Fibroblast of skin of abdomen (primary cell): ENCODE results near the gene WSB2.
A peak's percentile ranks its signal among the peaks of the same experiment; 100 is the strongest.
"Not testable (repeated sequence)": the region's sequence is repeated elsewhere in the genome, so short reads cannot be mapped to it uniquely, and the experiment has no call there.

Experiments
- DNase-seq: peaks from one replicate; pipeline ENCODE4 v3.0.0-alpha.2; 2013

The WSB2 gene

DNA sequence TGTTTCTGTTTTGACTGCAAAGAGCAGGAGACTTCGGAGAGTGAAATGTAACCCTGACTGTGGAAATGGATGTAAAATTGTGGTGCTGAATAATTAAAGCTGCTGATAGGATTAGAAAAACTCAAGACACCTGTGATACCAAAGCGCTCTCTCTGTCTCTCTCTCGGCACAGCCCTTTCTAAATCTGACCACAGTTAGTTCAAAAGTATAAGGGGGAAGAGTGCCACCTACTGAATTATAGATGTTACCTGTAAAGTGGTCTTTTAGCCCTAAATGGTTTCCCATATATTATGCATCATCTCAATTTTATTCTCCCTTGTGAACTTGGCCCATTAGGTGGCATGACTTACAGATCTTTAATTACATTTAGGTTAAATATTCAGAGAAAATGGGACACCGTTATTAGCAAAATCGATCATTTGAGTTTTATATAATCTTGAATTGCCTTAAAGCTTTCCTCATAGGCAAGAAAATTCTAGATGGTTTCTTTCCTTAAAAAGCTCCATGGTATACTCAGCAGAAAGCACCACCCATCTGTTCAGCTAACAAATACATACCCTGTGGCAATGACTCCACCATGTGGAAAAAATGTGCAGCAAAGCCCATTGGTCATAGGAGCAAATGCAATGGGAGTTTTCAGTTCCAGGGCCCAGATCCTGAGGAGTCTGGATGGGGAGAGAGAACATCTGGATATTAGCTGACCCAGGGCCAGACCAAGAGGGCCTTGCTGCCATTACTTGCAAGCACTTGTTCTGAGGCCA, 26.4 kb downstream of the WSB2 start:
- DNase-seq = peak; percentile 64

DNA sequence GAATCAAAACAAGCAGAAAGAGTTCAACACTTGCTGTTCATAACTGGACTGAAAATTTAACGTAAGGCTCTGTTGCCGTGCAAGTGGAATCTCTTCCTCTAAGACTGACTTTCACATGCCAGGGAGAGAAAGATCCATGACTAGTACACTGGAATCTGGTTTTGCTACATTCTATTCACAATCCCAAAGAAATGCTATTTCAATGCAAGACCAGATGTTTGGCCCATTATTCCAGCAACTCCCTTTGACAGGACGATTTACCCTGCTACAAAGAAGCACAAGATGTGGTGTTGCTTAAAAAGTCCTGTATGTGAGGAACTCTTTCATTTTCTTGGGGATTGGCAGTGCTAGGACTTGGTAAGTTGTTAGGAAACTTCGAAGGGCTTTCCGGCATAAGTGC, 27.1 kb downstream of the WSB2 start:
- peak; percentile 27 for DNase-seq

DNA sequence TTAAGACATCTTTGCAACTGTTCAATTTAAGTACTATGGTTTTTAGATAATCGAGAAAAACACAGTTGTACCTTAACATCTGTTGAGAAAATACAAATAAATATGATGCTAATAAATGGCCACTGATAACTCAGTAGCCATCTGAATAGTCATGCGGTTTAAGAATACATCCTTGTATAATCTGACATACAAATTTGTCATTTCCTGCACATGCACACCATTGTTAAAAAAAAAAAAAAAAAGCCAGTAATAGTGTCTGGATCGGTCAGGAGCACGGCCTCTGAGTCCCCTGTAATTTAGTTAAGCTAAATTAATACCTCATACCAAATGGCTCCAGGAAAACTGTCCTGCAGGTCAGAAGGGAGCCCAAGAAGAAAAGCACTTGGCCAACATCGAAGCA, 27.7 kb downstream of the WSB2 start:
- no peak for DNase-seq

DNA sequence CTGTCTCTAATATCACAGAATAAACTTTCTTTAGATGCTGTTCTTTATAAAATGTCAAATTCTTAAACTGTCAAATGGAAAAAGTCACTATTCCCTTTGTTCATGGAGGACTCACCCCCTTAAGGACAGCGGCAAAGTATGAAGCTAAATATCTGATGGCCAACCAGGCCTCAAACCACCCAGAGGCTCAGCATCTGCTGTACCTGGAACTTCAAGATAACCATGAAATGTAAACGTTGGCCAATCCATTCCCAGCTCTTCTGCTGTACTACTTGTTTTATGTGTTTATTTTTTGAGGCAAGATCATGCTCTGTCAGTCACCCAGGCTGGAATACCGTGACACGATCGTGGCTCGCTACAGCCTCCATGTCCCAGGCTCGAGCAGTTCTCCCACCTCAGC, 28.8 kb downstream of the WSB2 start:
- DNase-seq = no peak

DNA sequence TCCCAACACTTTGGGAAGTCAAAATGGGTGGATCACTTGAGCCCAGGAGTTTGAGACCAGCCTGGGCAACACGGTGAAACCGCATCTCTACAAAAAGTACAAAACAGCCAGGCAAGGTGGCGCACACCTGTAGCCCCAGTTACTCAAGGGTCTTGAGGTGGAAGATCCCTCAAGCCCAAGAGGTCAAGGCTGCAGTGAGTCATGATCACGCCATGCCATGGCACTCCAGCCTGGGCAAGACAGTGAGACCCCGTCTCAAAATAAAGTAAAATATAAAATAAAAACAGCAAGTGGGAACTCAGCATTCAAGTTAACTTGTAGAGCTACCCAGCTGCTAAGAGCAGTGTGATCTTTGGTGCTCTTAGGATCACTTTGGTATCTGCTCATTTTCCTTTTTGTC, 31.8 kb downstream of the WSB2 start:
- DNase-seq = no peak

DNA sequence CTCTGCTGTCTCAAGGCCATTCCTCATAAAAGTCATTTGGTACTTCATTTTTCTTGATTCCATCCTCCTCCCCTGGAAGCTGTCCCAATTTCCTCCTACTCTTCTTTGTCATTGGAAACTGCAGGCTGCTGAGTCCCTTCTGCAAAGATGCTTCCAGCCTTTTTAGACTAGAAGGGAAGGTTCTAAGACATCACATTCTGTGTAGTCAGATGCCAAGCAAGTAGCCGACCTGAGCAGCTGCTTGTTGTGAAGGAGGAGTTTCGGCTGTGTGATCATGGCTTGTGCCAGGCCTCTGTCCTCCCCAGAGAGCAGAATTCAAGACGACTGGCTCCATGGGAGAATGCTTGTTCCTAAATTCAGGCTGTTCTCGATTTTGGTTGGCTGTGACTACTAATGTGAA, 35.8 kb downstream of the WSB2 start:
- no peak for DNase-seq

DNA sequence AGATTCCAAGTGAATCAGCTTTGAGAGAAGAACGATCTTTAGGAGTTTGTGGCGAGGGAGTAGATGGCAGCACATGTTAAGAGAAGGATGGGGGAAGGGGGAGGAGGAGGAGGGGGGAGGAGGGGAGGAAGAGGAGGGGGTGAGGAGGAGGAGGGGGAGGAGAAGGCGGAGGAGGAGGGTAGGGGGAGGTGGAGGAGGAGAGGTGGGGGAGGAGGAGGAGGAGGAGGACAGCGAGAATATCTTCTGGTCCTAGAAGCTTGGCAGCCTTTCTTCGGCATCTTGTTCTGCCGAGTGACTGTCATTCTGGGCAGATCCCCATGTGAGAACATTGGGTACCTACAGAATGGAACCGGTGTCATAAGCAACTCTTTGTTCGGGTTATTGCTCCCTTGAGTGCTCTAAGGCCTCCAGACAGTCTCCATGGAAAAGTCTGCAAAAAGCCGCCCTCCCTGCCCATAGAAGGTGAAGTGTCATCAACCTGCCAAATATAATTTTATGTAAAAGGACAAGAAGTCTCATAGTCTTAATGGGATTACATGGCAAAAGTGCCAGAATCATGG, 37.6 kb downstream of the WSB2 start:
- no peak for DNase-seq

DNA sequence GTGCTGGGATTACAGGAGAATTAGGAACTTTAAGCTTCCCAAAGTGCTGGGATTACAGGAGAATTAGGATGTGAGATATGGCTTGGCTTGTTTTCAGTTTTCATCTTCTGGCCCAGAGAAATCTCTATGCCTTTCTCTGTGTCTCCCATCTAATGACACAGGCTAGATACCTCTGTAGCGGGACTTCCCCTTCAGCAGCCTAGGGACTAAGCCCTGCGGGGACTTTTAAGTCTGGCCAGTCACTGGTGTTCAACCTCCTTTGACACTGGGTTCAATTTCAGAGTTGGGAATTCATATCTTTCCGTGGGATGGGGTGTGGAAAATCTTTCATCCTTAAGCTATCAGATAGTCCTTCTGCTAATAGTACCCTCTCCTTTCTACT, 38.3 kb downstream of the WSB2 start:
- no peak for DNase-seq

DNA sequence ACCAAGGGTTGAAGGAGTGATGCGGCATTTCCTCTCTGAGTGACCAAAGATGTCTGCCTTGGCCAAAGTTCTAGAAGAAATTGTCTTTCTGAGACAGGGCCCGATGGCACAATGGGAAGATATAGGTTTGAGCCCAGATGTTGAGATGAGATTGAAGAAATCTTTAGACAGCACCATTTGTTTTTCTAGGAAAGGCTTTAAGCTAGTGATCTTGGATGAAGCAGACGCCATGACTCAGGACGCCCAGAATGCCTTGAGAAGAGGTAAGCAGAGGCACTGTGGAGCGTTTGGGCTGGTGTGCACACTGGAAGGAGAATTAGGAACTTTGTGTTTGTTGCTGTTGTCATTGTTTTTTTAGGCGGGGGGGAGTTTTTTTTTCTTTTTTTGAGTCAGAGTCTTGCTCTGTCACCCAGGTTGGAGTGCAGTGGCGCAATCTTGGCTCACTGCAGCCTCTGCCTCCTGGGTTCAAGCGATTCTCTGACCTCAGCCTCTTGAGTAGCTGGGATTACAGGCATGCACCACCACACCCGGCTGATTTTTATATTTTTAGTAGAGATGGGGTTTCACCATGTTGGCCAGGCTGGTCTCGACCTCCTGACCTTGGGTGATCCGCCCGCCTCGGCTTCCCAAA, 38.8 kb downstream of the WSB2 start:
- not testable (repeated sequence) for DNase-seq

DNA sequence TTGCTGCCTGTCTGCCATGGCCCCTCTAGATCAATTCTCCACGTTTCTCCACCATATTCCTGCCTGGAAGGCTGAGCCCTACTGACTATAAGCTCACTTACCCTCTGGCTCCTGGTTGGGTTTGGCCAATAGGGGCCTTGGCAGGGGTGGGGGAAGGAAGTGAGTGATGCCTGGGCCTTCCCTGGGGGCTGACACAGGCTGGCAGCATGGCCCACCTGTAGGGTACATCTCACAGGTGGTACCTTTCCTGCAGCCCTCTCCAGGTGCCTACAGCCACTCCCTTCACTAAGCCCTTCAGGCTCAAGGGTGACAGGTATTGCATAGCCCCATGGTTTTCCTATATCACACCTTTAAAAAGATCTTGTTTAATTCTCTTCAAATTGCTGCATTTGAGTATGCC, 40.9 kb downstream of the WSB2 start:
- no peak for DNase-seq

DNA sequence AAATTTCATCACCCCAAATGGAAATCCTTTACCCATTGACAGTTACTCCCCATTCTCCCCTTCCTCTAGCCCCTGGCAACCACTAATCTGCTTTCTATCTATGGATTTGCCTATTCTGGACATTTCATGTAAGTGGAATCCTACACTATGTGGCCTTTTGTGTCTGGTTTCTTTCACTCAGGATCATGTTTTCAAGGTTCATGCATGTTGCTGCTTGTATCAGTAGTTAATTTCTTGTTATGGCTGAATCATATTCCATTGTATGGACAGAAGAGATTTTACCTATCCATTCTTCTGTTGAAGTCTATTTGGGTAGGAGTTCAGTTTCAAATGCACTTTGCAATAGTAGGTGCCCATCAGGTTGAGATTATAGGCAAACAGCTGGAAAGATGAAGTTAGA, 43.1 kb downstream of the WSB2 start:
- DNase-seq = no peak

DNA sequence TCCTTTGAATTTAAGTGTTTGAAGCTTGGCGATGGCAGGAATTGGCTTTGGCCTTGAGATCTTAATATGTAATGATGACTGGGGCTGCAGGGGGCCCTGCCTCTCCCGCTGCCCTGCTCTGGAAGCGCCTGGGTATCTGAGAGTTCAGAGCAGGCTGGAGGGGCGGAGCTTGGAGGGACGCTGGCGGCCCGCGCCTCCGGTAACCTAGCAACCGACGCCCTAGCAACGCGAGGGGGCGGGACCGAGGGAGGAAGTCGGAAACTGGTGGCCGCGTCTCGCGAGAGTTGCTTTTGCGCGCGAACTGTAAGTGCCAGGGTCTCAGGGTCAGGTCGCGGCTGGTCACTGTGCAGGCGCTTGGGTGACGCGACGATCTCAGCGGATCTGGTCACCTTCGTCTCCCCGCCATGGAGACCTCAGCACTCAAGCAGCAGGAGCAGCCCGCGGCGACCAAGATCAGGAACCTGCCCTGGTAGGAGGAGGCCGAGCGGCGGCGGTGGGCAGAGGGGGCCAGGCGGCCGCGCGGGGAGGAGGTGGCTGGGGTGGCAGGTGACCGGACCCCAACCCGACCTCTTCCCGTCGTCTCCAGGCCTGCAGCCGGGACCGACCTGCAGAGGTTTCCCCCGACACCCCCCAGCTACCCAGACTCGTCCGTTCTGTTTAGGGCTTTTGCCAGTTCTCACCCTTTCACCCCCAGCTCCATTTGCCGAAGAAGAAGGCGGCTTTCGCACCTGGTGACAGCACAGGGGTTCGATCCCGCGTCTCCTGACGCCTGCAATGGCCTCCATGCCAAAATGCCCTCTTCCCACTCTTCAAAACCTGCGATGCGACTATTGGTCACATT, 44.3 kb downstream of the WSB2 start, which contains the start of gene RFC5:
Gene RFC5 (plus strand): TSS at position 280 of the 841 bp plus-strand sequence. CDS start 125 bp downstream, at position 405.
- DNase-seq = peak; percentile 97

DNA sequence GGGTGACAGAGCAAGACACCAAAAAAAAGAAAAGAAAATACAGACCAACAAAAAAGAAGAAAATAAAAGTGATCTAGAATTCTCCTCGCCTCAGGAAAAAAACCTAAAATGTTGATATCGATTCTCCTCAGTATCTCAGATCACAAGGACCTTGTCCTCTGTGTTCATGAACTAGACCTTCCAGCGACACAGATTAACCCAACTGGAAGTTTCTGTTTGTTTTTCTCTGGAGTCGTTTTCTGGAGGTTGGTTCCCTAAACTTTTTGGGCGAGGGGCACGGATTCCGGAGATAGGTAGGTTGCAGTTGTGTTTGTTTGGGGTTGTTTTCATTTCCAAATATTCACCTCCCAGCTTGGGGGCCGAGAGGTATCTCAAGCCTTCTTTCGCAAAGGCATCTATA, 45.0 kb downstream of the WSB2 start:
- no peak for DNase-seq

DNA sequence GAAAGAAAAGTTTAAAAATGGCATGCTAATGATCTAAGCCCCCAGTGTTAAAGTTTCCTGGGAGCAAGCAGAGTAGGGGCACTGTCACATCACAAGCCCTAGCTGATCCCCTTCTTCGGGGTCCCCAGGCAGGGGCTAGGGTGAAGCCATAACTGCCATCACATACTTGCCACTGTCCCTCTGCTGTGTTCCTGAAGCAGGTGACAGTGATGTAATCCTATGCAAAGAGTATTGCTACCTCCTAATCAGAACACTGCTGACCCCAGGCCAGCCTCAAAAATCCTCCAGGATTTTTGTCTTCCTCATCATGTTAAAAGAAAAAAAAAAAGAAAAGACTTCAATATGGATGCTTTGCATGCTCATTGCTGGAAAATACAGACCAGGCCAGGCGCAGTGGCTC, 45.7 kb downstream of the WSB2 start:
- no peak for DNase-seq

DNA sequence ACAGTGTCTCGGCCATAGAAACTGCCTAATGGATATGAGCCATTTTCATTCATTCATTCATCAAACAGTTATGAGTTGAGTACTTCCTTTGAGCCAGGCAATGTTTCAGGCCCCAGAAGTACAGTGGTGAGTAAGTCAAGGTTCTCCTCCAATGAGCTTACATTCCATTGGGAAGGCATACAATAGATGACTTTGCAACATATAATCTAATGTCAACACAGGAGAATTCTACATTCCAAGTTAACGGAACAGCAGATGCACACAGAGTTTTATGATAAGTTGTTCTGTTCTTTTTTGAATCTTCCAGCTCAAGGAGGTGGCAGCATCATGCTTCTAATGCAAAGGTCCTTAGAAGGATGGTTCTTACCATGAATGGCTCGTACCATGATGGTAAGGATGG, 47.7 kb downstream of the WSB2 start:
- no peak for DNase-seq

DNA sequence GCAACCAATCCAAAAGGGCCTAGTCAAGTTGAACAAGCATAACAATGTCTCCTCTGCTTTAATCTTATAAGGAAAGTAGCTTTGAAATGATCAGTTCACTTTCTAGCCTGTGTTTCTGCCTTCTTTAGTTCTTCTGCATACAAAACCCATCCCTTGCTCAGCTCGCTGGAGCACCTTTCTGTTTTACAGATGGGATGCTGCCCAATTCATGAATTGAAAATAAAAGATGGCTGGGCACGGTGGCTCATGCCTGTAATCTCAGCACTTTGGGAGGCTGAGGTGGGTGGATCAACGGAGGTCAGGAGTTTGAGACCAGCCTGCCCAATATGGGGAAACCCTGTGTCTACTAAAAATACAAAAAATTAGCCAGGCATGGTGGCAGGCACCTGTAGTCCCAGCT, 49.0 kb downstream of the WSB2 start:
- no peak for DNase-seq

DNA sequence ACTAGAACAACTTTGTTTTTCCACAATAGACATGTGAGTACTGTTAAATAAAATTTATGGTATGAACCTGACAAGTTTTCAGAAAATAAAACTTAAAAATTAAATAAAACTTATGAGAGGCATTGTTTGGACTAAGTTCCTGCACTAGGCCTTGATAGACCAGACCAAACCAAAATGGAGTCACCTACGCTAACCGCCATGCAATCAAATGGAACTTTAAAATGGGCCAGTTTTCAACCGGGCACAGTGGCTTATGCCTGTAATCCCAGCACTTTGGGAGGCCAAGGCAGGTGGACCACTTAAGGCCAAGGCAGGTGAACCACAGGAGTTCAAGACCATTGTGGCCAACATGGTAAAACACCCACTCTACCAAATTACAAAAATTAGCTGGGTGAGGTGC, 49.6 kb downstream of the WSB2 start:
- no peak for DNase-seq

DNA sequence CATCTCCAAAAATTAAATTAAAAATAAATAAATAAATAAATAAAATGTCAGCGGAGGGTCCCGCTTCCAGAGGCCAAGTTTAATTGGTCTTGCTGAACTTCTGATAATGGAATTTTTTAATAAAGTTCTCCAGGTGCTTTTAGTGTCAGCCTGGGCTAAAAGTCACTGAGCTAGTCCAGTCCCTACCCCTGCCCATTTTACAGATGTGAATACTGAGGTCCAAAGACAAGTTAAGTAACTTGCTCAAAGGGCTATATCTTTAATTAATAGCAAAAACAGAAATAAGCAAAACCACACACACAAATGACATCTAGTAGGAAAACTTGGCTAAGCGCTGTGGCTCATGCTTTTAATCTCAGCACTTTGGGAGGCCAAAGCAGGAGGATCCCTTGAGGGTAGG, 50.1 kb downstream of the WSB2 start:
- DNase-seq = no peak

DNA sequence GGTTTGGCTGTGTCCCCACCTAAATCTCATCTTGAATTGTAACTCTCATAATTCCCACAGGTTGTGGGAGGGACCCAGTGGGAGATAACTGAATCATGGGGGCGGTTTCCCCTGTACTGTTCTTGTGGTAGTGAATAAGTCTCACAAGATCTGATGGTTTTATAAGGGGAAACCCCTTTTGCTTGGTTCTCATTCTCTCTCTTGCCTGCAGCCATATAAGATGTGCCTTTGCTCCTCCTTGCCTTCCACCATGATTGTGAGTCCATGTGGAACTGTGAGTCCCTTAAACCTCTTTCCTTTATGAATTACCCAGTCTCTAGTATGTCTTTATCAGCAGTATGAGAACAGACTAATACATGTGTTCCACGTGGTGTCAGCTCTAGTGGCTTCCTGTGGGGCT, 61.2 kb downstream of the WSB2 start:
- not testable (repeated sequence) for DNase-seq

DNA sequence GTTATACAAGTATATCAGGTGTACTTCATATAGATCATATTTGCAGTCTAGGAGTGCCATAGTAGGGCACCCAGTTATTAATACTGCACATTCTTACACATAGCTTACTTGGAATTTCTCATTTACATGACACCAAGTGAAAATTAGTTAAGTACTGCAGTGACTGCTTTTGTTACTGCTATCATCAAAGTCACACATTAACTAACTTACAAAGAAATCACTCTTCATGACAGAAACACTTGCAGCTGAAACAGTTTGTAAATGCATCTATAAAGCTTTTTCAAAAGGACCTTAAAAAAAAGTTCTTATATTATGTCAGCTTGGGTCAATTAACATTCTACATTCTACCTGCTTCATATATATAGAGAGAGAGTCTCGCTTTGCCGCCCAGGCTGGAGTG, 62.3 kb downstream of the WSB2 start:
- DNase-seq = no peak

DNA sequence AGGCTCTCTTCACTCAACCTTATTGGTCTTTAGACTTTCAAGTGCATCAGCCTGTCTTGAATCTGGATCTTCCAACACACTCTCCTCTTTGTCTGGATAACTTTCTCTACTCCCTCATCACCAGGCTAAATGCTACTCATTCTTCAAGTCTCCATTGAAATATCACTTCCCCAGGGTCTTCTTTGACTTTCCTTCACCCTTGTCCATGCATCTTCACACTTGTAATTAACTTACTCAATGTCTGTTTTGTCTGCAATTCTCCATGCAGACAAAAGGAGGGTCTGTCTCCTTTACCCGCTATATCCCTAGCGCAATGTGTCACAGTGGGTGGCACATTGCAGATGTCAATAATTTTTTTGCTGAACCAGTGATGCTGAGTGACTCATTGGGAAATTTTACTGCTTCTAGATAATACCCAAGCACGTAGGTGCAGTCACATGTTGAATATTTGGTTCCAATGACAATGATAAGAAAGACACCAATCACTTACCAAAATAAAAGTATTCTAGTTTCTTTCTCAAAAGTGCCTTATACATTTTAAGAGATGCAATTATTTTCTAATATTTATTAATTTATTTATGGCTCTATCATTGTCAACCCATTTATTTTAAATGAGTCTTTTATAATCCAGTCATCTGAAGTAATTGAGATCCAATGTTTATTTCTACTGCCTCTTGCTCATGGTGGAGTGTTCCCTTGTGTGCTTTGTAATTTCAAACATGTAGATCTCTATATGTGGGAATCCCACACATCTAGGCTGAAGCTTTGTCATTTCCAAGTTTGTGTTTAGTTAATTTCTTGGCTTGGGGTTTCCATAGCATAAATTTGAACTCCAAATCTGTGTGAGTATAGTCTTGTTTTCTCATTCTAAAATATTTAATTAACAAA, 66.2 kb downstream of the WSB2 start:
- DNase-seq = no peak
